MM.1S (cell line): ENCODE measurements around the gene HEPACAM.

Experiments used
- DNase-seq: peaks from one replicate; pipeline ENCODE4 v3.0.0-alpha.2; 2015
- H2AFZ ChIP-seq: fragments of 300-600 bp; sonication (generic); 2 replicates; pipeline ENCODE4 v1.6.0; 2016; ENCODE audit warnings: antibody characterized with exemption, low read length
- H3F3A ChIP-seq: fragments of 300-600 bp; sonication (generic); 2 replicates; pipeline ENCODE4 v1.6.1; 2016; ENCODE audit warnings: mild to moderate bottlenecking, antibody characterized with exemption, low read length, moderate library complexity, mixed read lengths; ENCODE audit not compliant: insufficient read depth
- H3K27ac ChIP-seq: fragments of 300-600 bp; sonication (generic); 2 replicates; pipeline ENCODE4 v1.5.1; 2016; ENCODE audit warnings: mild to moderate bottlenecking, low read length
- H3K27me3 ChIP-seq: fragments of 300-600 bp; sonication (generic); replicated peaks from 2 replicates; pipeline ENCODE4 v1.6.0; 2016; ENCODE audit warnings: low read length; ENCODE audit not compliant: insufficient read depth
- H3K36me3 ChIP-seq: fragments of 300-600 bp; sonication (generic); replicated peaks from 2 replicates; pipeline ENCODE4 v1.6.1; 2016; ENCODE audit warnings: mild to moderate bottlenecking, low read length, mixed read lengths; ENCODE audit not compliant: insufficient read depth
- H3K4me1 ChIP-seq: fragments of 300-600 bp; sonication (generic); 2 replicates; pipeline ENCODE4 v1.6.1; 2016; ENCODE audit warnings: low read length, mixed read lengths
- H3K4me2 ChIP-seq: fragments of 300-600 bp; sonication (generic); 2 replicates; pipeline ENCODE4 v1.6.0; 2016; ENCODE audit warnings: low read depth, low read length
- H3K4me3 ChIP-seq: fragments of 300-600 bp; sonication (generic); 2 replicates; pipeline ENCODE4 v1.5.1; 2016; ENCODE audit warnings: low read length, mixed read lengths
- H3K79me2 ChIP-seq: fragments of 300-600 bp; sonication (generic); 2 replicates; pipeline ENCODE4 v1.6.1; 2016; ENCODE audit warnings: mixed run types, low read length, mixed read lengths
- H3K9ac ChIP-seq: fragments of 300-600 bp; sonication (generic); 2 replicates; pipeline ENCODE4 v1.6.1; 2016; ENCODE audit warnings: low read length, mixed read lengths
- H3K9me2 ChIP-seq: fragments of 300-600 bp; sonication (generic); replicated peaks from 2 replicates; pipeline ENCODE4 v1.6.1; 2016; ENCODE audit warnings: mild to moderate bottlenecking, low read length, mixed read lengths; ENCODE audit not compliant: insufficient read depth
- H3K9me3 ChIP-seq: fragments of 300-600 bp; sonication (generic); replicated peaks from 2 replicates; pipeline ENCODE4 v1.6.1; 2016; ENCODE audit warnings: mild to moderate bottlenecking, low read length, mixed read lengths; ENCODE audit not compliant: insufficient read depth
- H4K20me1 ChIP-seq: fragments of 300-600 bp; sonication (generic); 2 replicates; pipeline ENCODE4 v1.6.1; 2016; ENCODE audit warnings: mild to moderate bottlenecking, low read length, moderate library complexity, mixed read lengths; ENCODE audit not compliant: insufficient read depth
- EZH2 ChIP-seq: fragments of 300-600 bp; sonication (generic); optimal IDR thresholded peaks from 2 replicates; pipeline ENCODE3; 2017; ENCODE audit warnings: low read depth, mild to moderate bottlenecking, antibody characterized with exemption, low read length, mixed read lengths
- EZH2phosphoT487 ChIP-seq: fragments of 300-600 bp; sonication (generic); IDR thresholded peaks from 2 replicates; pipeline ENCODE4 v1.6.1; 2018; ENCODE audit warnings: antibody characterized with exemption, low read length
- TF ChIP-seq, protein P1 (sequence below): fragments of 300-600 bp; sonication (generic); IDR thresholded peaks from 2 replicates; pipeline ENCODE4 v1.5.1; 2016; ENCODE audit warnings: antibody characterized with exemption, low read length, mixed read lengths

HEPACAM gene

DNA sequence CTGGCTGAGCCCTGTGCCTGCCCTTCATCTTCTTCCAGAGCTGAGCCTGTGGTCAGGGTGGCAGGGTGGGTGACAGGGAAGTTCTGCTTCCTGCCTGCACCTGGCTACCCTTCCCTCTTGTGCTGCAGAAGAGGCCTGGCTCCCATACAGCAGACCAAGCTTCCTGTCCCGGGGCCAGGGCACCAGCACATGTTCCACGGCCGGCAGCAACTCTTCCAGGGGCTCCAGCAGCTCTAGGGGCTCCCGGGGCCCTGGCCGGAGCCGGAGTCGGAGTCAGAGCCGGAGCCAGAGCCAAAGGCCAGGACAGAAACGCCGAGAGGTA, 55.6 kb downstream of the HEPACAM start:
- no peaks in the 10 kb centered on the region for H3K36me3 ChIP-seq
- H3K9ac ChIP-seq: no peak overlapping the region
- H2AFZ ChIP-seq: no peak overlapping the region
- H3K4me2 ChIP-seq: no peak overlapping the region
- H3F3A ChIP-seq: no peaks in the 10 kb centered on the region
- H3K27me3 ChIP-seq: peaks cover 6% of the 10 kb centered on the region
- no peak overlapping the region for H3K27ac ChIP-seq
- TF ChIP-seq EZH2 (no peak), EZH2phosphoT487 (no peak)
- TF ChIP-seq, protein P1, sequence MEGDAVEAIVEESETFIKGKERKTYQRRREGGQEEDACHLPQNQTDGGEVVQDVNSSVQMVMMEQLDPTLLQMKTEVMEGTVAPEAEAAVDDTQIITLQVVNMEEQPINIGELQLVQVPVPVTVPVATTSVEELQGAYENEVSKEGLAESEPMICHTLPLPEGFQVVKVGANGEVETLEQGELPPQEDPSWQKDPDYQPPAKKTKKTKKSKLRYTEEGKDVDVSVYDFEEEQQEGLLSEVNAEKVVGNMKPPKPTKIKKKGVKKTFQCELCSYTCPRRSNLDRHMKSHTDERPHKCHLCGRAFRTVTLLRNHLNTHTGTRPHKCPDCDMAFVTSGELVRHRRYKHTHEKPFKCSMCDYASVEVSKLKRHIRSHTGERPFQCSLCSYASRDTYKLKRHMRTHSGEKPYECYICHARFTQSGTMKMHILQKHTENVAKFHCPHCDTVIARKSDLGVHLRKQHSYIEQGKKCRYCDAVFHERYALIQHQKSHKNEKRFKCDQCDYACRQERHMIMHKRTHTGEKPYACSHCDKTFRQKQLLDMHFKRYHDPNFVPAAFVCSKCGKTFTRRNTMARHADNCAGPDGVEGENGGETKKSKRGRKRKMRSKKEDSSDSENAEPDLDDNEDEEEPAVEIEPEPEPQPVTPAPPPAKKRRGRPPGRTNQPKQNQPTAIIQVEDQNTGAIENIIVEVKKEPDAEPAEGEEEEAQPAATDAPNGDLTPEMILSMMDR: no peak
- H3K4me3 ChIP-seq: no peak overlapping the region
- H3K9me3 ChIP-seq: no peaks in the 10 kb centered on the region
- H3K79me2 ChIP-seq: no peaks in the 10 kb centered on the region
- DNase-seq: no peak
- H4K20me1 ChIP-seq: no peaks in the 10 kb centered on the region
- no peaks in the 10 kb centered on the region for H3K9me2 ChIP-seq
- H3K4me1 ChIP-seq: no peaks in the 10 kb centered on the region

DNA sequence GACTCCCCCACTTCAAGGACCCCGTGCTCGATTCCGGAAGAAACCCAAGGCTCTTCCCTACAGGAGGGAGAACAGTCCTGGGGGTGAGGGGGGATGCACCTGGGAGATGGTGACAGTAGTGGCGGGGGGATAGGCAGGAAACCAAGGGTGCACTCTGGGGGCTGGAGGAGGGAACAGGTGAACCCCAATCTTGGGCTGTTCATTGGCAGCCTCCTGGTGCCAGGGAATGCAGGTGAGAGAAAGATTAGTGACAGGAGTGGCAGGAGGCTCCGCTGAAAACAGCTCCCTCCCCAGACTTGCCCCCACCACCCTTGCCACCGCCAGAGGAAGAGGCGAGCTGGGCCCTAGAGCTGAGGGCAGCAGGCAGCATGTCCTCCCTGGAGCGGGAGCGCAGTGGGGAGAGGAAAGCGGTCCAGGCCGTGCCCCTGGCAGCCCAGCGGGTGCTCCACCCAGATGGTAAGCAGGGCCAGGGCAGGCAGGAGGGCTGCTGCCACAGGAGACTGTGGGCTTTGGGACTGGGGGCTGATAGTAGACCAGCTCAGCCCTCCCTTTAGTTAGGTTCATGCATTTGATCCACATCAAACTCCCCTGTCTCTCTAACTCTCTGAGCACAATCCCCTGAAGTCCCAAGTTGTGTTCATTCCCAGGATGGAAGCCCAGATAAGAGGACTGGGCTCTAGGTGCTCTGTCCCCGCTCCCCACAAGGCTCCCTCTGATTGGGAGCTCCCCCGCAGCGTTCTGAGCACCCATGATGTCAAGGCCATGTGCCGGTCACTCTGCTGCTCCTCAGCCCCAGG, 56.2 kb downstream of the HEPACAM start:
- H3K9me2 ChIP-seq: no peaks in the 10 kb centered on the region
- H3K36me3 ChIP-seq: no peaks in the 10 kb centered on the region
- DNase-seq: no peak
- H3K4me1 ChIP-seq: no peaks in the 10 kb centered on the region
- TF ChIP-seq, protein P1: no peak
- no peak for TF ChIP-seq EZH2phosphoT487
- TF ChIP-seq EZH2: no peak
- H4K20me1 ChIP-seq: no peaks in the 10 kb centered on the region
- H3K4me2 ChIP-seq: no peak overlapping the region
- H2AFZ ChIP-seq: no peak overlapping the region
- no peak overlapping the region for H3K9ac ChIP-seq
- no peaks in the 10 kb centered on the region for H3F3A ChIP-seq
- H3K4me3 ChIP-seq: no peak overlapping the region
- no peak overlapping the region for H3K27ac ChIP-seq
- no peaks in the 10 kb centered on the region for H3K9me3 ChIP-seq
- H3K79me2 ChIP-seq: no peaks in the 10 kb centered on the region
- peaks cover 6% of the 10 kb centered on the region for H3K27me3 ChIP-seq

DNA sequence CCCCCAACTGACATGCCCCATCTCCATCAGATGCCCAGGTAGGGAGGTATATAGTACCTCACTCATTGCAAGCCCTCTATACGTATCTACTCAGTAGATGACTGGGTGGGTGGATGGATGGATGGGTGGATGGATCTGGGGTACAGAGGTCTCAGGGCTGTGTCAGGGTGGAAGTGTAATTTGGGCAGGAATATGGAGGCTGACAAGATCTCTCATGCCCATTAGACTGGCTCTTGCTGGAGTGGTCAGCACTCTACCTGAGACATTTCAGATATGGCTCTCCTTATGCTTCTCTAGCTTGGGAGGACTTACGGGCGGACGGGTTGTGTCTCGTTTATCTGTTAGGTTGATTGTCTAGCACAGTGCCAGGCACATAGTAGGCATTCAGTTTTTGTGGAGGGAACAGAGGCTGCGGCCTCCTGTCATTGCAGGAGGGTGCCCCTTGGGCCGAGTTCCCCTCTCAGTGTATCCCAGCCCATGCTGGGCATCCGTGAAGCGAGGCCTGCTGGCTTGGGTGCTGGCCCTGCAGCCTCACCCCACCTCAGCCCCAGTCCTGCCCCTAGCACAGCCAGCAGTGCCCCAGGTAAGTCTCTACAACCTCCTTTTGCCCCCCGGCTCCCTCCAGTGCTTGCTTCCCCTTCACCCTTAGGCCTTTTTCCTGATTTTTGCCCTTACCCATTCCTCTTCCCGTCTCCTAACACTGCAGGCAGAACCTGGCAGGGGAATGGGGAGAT, 56.9 kb downstream of the HEPACAM start:
- Histone ChIP-seq H3F3A (no peaks in the 10 kb centered on the region), H3K4me2 (no peak overlapping the region), H3K9me2 (no peaks in the 10 kb centered on the region), H3K4me3 (no peak overlapping the region), H3K27me3 (peaks cover 9% of the 10 kb centered on the region), H4K20me1 (no peaks in the 10 kb centered on the region), H3K27ac (no peak overlapping the region), H3K9me3 (no peaks in the 10 kb centered on the region), H3K36me3 (no peaks in the 10 kb centered on the region), H3K9ac (no peak overlapping the region), H2AFZ (no peak overlapping the region), H3K4me1 (no peaks in the 10 kb centered on the region), H3K79me2 (no peaks in the 10 kb centered on the region)
- TF ChIP-seq, protein P1: no peak
- TF ChIP-seq EZH2: no peak
- no peak for TF ChIP-seq EZH2phosphoT487
- no peak for DNase-seq
